NCI-H146 (cell line): ENCODE measurements around the gene CDH4.

ENCODE experiments used
- DNase-seq: peaks from one replicate; lab custom pipeline; 2025; lab: John Stamatoyannopoulos, UW

Gene CDH4

GRCh38 chr20:61868466-61869090 lies 616.5 kb downstream of the CDH4 start:
- DNase-seq, result no peak

DNA sequence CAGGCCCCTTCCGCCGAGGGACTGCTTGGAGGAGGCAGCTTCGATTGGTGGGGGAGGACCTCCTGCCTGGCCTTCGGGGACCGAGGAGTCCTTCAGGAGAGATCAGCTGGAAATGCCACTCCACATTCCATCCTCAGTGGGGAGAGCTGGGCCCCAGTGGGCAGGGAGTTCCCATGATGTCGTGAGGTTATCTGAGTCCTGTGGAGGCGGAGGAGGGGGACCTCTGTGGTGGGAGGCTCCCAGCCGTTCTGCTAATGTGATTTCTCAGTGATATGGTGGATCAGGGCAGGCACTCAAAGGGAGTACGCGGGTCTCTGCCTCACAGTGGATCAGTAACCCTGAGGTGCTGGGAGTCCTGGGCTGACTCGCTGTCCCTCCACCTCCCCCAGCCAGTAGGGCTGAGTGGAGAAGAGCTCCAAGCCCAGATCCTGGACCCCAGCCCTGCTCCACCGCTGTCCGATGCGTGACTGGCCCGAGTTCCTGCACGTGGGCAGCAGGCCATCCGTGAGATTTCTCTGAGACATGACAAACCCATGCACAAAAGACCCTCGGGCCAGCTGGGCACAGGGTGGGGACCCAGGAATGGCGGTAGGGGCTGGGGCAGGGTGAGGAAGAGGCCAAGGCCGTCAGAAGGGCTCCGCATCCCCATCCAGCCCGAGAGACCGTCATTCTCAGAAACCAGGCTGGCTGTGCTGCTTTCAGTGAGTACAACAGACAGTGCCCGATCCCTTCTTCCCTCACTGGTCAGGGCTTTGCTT lies 617.9 kb downstream of the CDH4 start:
- no peak for DNase-seq

DNA sequence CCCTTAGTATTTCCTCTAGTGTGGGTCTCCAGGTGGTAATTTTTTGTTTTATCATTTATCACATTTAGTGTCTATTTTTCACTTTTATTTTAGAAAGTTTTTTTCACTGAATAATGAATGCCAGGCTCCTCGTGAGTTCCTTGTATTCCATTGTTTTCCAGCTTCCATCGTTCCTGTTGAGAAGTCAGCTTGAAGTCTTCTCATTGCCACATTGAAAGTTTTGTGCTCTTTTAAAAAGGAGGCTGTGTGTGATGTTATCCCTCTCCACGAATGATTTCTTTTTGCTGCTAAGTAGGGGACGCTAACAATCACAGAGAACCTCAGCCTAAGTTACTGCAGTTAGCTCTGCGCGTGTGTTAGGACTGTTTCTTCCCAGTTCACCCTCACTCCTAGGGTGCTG lies 619.1 kb downstream of the CDH4 start:
- DNase-seq, result no peak

- DNase-seq, result no peak
Observed at GRCh38 chr20:61871913-61872312, 619.9 kb downstream of the CDH4 start.

- no peak for DNase-seq
Observed at GRCh38 chr20:61872371-61872900, 620.4 kb downstream of the CDH4 start.

DNA sequence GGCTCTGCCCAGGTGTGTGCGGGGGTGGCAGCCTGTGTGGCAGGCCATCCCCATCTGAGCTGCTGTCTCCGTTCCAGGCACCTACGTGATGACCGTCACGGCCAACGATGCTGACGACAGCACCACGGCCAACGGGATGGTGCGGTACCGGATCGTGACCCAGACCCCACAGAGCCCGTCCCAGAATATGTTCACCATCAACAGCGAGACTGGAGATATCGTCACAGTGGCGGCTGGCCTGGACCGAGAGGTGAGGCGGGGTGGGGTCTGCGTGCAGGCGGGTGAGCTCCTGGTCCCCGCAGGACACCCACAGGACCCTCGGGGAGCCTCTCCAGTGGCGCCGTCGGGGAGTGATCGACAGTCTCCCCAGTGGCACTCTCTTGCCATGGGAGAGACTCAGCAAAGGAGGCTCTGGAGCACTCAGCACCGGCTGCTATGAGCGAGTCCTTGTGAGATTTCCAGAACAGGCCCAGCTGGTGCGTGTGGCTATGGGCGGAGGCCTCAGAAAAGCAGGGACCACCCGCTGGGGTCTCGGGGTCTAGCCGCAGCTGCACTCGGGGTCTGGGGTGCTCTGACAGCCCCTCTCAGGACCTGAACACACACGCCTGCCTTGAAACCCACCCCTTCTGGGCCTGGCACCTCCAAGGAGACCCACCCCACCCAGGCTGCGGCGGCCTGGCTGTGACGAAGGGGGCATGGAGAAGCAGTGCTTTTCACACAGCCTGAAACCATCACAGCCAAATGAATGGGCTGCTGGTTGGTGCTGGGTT lies 621.8 kb downstream of the CDH4 start:
- no peak for DNase-seq

GRCh38 chr20:61874421-61875068 lies 622.5 kb downstream of the CDH4 start:
- no peak for DNase-seq

- DNase-seq, result peak; percentile 31
Observed at GRCh38 chr20:61875221-61875885, 623.3 kb downstream of the CDH4 start.

GRCh38 chr20:61875996-61876395 lies 623.9 kb downstream of the CDH4 start:
- no peak for DNase-seq

GRCh38 chr20:61876952-61877728 lies 625.1 kb downstream of the CDH4 start:
- DNase-seq, result no peak

GRCh38 chr20:61877776-61878477 lies 625.9 kb downstream of the CDH4 start:
- DNase-seq, result no peak

DNA sequence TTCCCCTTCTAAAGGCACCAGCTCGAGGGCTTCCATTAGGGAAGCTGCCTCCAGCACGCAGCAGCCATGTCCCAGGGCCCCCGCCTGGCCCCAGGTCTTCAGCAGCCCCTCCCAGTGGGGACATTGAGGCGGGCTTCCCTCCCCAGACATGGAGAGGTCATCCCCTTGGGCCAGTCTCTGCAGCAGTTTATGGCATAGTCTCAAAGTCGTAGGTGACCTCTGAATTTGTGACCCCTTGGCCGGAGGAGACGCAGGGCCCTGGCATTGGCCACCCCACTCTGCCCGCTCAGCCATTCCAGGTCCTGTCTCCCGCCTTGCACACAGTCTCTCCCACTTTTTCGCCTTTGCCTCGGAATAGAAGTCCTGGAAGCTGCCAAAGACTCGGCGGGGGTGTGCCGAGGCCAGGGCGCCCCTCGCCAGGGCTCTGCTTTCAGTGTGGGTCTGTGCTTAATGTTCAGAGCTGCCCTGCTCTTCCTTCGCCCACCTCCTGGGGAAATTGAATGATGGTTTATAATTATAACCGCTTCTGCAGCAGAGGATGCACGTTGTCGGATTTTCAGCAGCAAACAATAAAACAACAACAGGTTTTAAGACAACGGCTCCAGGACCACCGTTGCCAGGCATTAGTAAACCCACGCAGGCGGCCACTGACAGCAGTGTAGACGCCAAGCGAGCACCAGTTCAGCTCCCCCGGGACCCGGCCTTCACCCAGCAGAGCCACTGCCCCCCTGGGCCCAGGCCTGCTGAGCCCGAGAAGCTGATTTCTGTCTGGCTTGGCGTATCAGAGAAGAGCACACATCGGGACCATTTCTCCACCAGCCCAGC lies 626.6 kb downstream of the CDH4 start:
- DNase-seq, result no peak

- DNase-seq, result no peak
Observed at GRCh38 chr20:61879303-61879620, 627.2 kb downstream of the CDH4 start.

GRCh38 chr20:61879694-61880093 lies 627.6 kb downstream of the CDH4 start:
- no peak for DNase-seq

GRCh38 chr20:61880706-61881105 lies 628.6 kb downstream of the CDH4 start:
- DNase-seq, result no peak

DNA sequence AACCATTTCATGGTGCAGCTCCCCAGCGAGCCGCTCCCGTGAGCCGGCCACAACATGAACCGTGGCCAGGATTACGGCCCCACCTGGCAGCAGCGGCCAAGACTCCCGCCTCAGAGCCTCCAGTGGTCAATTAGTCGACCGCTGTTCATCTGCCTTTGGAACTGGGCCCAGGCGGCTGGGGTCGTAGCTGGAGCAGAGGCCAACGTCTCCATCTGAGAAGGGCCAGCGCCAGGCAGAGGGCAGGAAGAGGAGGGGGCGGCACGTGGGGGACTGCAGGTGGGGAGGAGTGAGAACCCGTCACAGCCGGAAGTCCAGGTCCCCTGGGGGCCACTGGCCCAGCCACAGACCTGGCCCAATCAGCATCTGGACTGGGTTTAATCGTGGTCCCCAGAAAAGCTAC lies 629.4 kb downstream of the CDH4 start:
- no peak for DNase-seq

- no peak for DNase-seq
Observed at GRCh38 chr20:61881861-61882260, 629.8 kb downstream of the CDH4 start.

- no peak for DNase-seq
Observed at GRCh38 chr20:61882716-61883615, 630.9 kb downstream of the CDH4 start.
